Endothelial cell of umbilical vein (primary cell): Measurements from ENCODE around the gene MIB2. TPM values are rescaled to one million over a fixed set of nuclear protein-coding genes. Genes with fewer than 3 reads are reported as not detected.
"Not testable (repeated sequence)": the region's sequence is repeated elsewhere in the genome, so short reads cannot be mapped to it uniquely, and the experiment has no call there.

Source experiments
- BruUV-seq: library from RNA; stranded (reverse); fragments of 400-500 nt; replicated peaks from 2 replicates; lab custom pipeline; 2021; lab: Mats Ljungman, UMichigan
- CTCF ChIA-PET: fragments of 300-600, 350-600 bp; sonication (Branson Sonifier 250); formaldehyde crosslinking; loops from one replicate; lab custom pipeline; 2021; ENCODE audit warnings: antibody characterized with exemption, inconsistent platforms; lab: Charles Lee
- POLR2A ChIA-PET: fragments of 300-600, 350-600 bp; sonication (Branson Sonifier 250); formaldehyde crosslinking; loops from one replicate; lab custom pipeline; 2021; ENCODE audit warnings: antibody characterized with exemption, inconsistent platforms; lab: Charles Lee
- DNase-seq: peaks from one replicate; pipeline ENCODE4 v3.0.0-alpha.2; 2011; ENCODE audit warnings: low read depth, low spot score
- FAIRE-seq: peaks from 2 replicates; lab custom pipeline; 2011; peaks lifted over from hg19 to GRCh38; lab: Jason Lieb, UNC
- H2AFZ ChIP-seq: 2 replicates; pipeline ENCODE4 v1.6.0; 2012; ENCODE audit warnings: low read depth, low read length, control low read depth, inconsistent platforms
- H3K27ac ChIP-seq: 2 replicates; pipeline ENCODE4 v1.5.1; 2011; ENCODE audit warnings: low read depth, mild to moderate bottlenecking, control low read depth, low read length, moderate library complexity; ENCODE audit not compliant: insufficient read depth
- H3K27me3 ChIP-seq, 2 experiments: 2 replicates each; pipeline versions ENCODE4 v1.6.0 to v1.6.1; 2011; ENCODE audit warnings: low read length in 2 of 2, mixed read lengths in 1 of 2; ENCODE audit not compliant: control insufficient read depth in 2 of 2, insufficient read depth in 2 of 2
- H3K36me3 ChIP-seq, 2 experiments: 2 replicates in 1 of 2; 3 replicates in 1 of 2; pipeline ENCODE4 v1.5.1; 2011; ENCODE audit warnings: low read length in 2 of 2, mild to moderate bottlenecking in 1 of 2, moderate library complexity in 1 of 2; ENCODE audit not compliant: control insufficient read depth in 2 of 2, insufficient read depth in 2 of 2; ENCODE audit errors: extremely low read depth in 1 of 2
- H3K4me1 ChIP-seq: 3 replicates; pipeline ENCODE4 v1.5.1; 2011; ENCODE audit warnings: mild to moderate bottlenecking, low read length; ENCODE audit not compliant: control insufficient read depth, insufficient read depth; ENCODE audit errors: extremely low read depth
- H3K4me2 ChIP-seq: 2 replicates; pipeline ENCODE4 v1.6.1; 2011; ENCODE audit warnings: low read length, control low read depth, mixed read lengths; ENCODE audit not compliant: insufficient read depth
- H3K4me3 ChIP-seq, 3 experiments: fragments of 200-600 bp in 1 of 3; sonication (generic), shearing (Covaris generic) in 1 of 3; replicated peaks in 1 of 3; 2 replicates each; pipeline ENCODE4 v1.5.1; 2011 to 2016; ENCODE audit warnings: control low read depth in 3 of 3, low read length in 3 of 3, mild to moderate bottlenecking in 2 of 3, inconsistent platforms in 1 of 3, low read depth in 1 of 3, moderate library complexity in 1 of 3; ENCODE audit not compliant: insufficient read depth in 1 of 3
- H3K79me2 ChIP-seq: 2 replicates; pipeline ENCODE4 v1.6.0; 2012; ENCODE audit warnings: low read length, inconsistent platforms; ENCODE audit not compliant: control insufficient read depth, insufficient read depth
- H3K9ac ChIP-seq: replicated peaks from 2 replicates; pipeline ENCODE3; 2011; ENCODE audit warnings: low read length, control low read depth; ENCODE audit not compliant: insufficient read depth; ENCODE audit errors: extremely low read depth
- H3K9me1 ChIP-seq: replicated peaks from 3 replicates; pipeline ENCODE4 v1.6.0; 2011; ENCODE audit warnings: mild to moderate bottlenecking, low read length; ENCODE audit not compliant: control insufficient read depth, insufficient read depth; ENCODE audit errors: extremely low read depth
- H3K9me3 ChIP-seq: replicated peaks from 2 replicates; pipeline ENCODE4 v1.5.1; 2012; ENCODE audit warnings: low read length, inconsistent platforms; ENCODE audit not compliant: control insufficient read depth, insufficient read depth
- H4K20me1 ChIP-seq: replicated peaks from 2 replicates; pipeline ENCODE3; 2011; ENCODE audit warnings: mild to moderate bottlenecking, low read length; ENCODE audit not compliant: control insufficient read depth, insufficient read depth; ENCODE audit errors: extremely low read depth
- dilution Hi-C: fragments of 300-500 bp; cut with MboI; formaldehyde crosslinking; loops from one replicate; pipeline ENCODE4 v1.15.0; 2019; ENCODE audit warnings: low sequenced_read_pairs; ENCODE audit not compliant: extremely low pct_ligation_motif_present
- intact Hi-C: fragments of 100-400 bp; cut with micrococcal nuclease; formaldehyde crosslinking; loops from one replicate; pipeline ENCODE4 v1.10.0; 2022
- polyA plus RNA-seq, 4 experiments: library from polyadenylated mRNA; depleted of rRNA in 3 of 4; stranded (reverse) in 3 of 4; unstranded in 1 of 4; fragments of >200 nt; gene quantifications; 2 replicates each; pipeline versions ENCODE4 v1.2.1 to v1.2.3, GENCODE V29; 2011 to 2012; ENCODE audit warnings: missing spikeins in 1 of 4
- total RNA-seq: library from RNA; stranded (reverse); gene quantifications from 2 replicates; pipeline ENCODE4 v1.2.3, GENCODE V29; 2021

MIB2 gene
- total and polyA plus RNA-seq, 2 donors (not counting 3 experiments of a cell fraction or from before 2014, with no cell fraction given), result 25.9 to 45.0 TPM

DNA sequence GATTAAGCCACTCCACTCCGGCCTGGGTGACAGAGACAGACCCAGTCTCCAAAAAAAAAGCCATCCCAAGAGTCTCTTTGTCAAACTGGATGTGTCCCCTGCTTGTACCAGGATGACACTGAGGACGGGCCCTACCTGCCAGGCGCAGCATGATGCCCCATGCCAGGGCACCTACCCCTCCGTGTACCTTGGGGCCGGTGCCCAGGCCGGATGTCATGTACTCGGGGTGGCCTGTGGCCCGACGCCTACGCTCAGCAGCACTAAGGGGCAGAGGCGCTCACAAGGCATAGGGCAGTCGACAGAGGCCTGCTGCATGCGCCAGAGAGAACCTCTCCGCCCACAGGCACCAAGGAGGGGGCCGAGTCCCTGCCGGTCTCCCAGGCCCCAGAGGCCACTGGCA is 24.1 kb downstream of the MIB2 start:
- H2AFZ ChIP-seq, H3K4me1 ChIP-seq, H3K9ac ChIP-seq, H3K9me1 ChIP-seq, H3K4me2 ChIP-seq, FAIRE-seq, H4K20me1 ChIP-seq, BruUV-seq, H3K27me3 ChIP-seq, H3K36me3 ChIP-seq, intact Hi-C loops, H3K27ac ChIP-seq, H3K4me3 ChIP-seq, DNase-seq, H3K79me2 ChIP-seq, CTCF ChIA-PET, POLR2A ChIA-PET, dilution Hi-C loops, H3K9me3 ChIP-seq: not testable (repeated sequence)

DNA sequence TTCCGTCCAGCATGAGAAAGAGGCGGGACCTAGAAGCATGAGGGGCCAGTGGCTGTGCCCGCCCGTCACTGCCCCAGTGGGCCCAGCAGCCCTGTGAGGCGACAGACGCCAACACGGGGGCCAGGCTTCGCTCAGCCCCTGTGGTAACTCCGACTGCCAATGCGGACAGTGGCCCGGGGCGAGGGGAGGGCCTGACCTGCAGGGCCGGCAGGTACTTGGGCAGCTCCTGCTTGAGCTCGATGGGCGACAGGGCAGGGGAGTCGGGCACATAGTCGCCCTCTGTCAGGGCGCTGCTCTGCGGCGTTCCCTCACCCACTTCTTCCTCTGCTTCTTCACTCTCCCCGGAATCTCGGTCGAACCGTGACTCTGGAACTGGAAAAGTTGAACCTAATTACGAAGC is 24.8 kb downstream of the MIB2 start:
- DNase-seq, FAIRE-seq, BruUV-seq, H3K4me3 ChIP-seq, H4K20me1 ChIP-seq, H3K9ac ChIP-seq, H3K9me3 ChIP-seq, H3K79me2 ChIP-seq, intact Hi-C loops, H3K27me3 ChIP-seq, dilution Hi-C loops, H3K36me3 ChIP-seq, CTCF ChIA-PET, H3K9me1 ChIP-seq, H3K27ac ChIP-seq, POLR2A ChIA-PET, H2AFZ ChIP-seq, H3K4me2 ChIP-seq, H3K4me1 ChIP-seq: not testable (repeated sequence)

DNA sequence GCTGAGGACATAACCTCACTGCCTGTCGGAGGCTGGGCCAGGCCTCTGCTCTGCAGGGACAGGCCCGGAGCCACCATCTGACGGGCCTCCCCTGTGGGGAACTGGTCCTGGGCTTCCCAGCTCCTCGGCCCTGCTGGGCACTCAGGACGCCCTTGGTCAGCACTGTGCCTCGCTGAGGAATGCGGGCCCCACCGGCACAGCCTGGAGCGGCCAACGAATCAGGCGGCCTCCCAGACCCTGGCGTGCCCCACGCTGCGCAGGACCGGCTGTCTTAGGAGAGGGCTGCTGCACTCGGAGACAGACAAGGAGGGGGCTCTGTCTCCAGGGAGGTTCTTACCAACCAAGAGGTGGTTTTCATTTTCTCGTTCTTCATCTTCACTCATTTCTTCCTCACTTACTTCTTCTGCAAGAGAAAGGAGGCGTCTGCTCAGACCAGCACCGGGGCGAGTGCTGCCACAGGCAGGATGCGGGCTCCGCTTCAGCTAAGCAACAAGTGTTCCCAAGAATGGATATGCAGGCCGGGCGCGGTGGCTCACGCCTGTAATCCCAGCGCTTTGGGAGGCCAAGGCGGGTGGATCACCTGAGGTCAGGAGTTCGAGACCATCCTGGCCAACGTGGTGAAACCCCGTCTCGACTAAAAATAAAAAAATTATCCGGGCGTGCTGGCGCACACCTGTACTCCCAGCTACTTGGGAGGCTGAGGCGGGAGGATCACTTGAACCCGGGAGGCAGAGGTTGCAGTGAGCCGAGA is 25.6 kb downstream of the MIB2 start:
- DNase-seq, H3K79me2 ChIP-seq, FAIRE-seq, H3K27ac ChIP-seq, H4K20me1 ChIP-seq, dilution Hi-C loops, H3K4me2 ChIP-seq, CTCF ChIA-PET, H3K27me3 ChIP-seq, BruUV-seq, H3K9me1 ChIP-seq, H3K36me3 ChIP-seq, POLR2A ChIA-PET, H3K9ac ChIP-seq, H3K4me3 ChIP-seq, H3K4me1 ChIP-seq, H3K9me3 ChIP-seq, H2AFZ ChIP-seq, intact Hi-C loops: not testable (repeated sequence)

DNA sequence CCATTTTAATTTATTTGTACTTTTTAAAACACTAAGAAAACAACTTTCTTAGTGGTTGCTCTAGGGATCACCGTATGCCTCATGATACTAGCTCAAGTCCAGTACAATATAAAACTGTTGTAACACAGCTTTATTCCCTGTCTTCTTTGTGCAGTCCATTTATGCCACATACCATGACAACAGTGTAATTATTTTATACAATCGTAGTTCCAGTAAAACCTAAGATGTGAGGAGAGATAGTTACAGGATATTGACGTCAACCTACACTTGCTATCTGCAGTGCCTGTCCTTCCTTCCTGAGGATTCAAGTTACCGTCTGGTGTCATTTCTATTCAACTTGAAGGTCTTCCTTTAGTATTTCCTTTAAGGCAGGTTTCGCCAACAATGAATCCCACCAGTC is 31.0 kb downstream of the MIB2 start:
- CTCF ChIA-PET, POLR2A ChIA-PET: not testable (repeated sequence)

More for the DNA sequence above, 31.0 kb downstream of the MIB2 start:
- peak; percentile 49 for FAIRE-seq
- H3K27ac ChIP-seq, result peak overlapping the region; percentile 17
- H3K4me2 ChIP-seq, intact Hi-C loops, H3K4me3 ChIP-seq, BruUV-seq, H3K36me3 ChIP-seq, dilution Hi-C loops, H3K9me1 ChIP-seq, H3K9ac ChIP-seq, H3K27me3 ChIP-seq, H2AFZ ChIP-seq, H3K9me3 ChIP-seq, H3K4me1 ChIP-seq, H3K79me2 ChIP-seq, H4K20me1 ChIP-seq: not testable (repeated sequence)
- DNase-seq, result peak; percentile 35
